GM21367 (cell line): ENCODE results near the gene TTC16.
"Not testable (repeated sequence)": the region's sequence is repeated elsewhere in the genome, so short reads cannot be mapped to it uniquely, and the experiment has no call there.

Experiments used
- ATAC-seq: cut with Tn5 transposase; IDR thresholded peaks from one replicate; pipeline ENCODE4 v1.9.1; 2021; ENCODE audit not compliant: unreplicated experiment

TTC16 gene

GRCh38 chr9:127738666-127739065 is 22.8 kb downstream of the TTC16 start:
- no peak for ATAC-seq

- ATAC-seq, result no peak
Observed at GRCh38 chr9:127739614-127740330, 23.9 kb downstream of the TTC16 start.

GRCh38 chr9:127741831-127742434 is 26.1 kb downstream of the TTC16 start:
- no peak for ATAC-seq

GRCh38 chr9:127742435-127743088 is 26.7 kb downstream of the TTC16 start:
- no peak for ATAC-seq

GRCh38 chr9:127744398-127745110 is 28.7 kb downstream of the TTC16 start:
- ATAC-seq, result no peak

- no peak for ATAC-seq
Observed at GRCh38 chr9:127746959-127747569, 31.2 kb downstream of the TTC16 start.

- ATAC-seq, result no peak
Observed at GRCh38 chr9:127749090-127749787, 33.4 kb downstream of the TTC16 start.

- ATAC-seq, result no peak
Observed at GRCh38 chr9:127751269-127752054, 35.6 kb downstream of the TTC16 start.

- ATAC-seq, result no peak
Observed at GRCh38 chr9:127753148-127753547, 37.3 kb downstream of the TTC16 start.

- ATAC-seq, result no peak
Observed at GRCh38 chr9:127753622-127754021, 37.7 kb downstream of the TTC16 start.

- ATAC-seq, result no peak
Observed at GRCh38 chr9:127754099-127755060, 38.5 kb downstream of the TTC16 start.

GRCh38 chr9:127755061-127756060 is 39.5 kb downstream of the TTC16 start:
- no peak for ATAC-seq

- ATAC-seq, result no peak
Observed at GRCh38 chr9:127756233-127756632, 40.4 kb downstream of the TTC16 start.

- not testable (repeated sequence) for ATAC-seq
Observed at GRCh38 chr9:127756776-127757175, 40.9 kb downstream of the TTC16 start.

GRCh38 chr9:127758843-127759242 is 43.0 kb downstream of the TTC16 start:
- no peak for ATAC-seq

GRCh38 chr9:127761061-127761460 is 45.2 kb downstream of the TTC16 start:
- ATAC-seq, result no peak

- ATAC-seq, result no peak
Observed at GRCh38 chr9:127761491-127761956, 45.6 kb downstream of the TTC16 start.
